Measurements from ENCODE around the gene MYO9A.
"Not testable (repeated sequence)": the region's sequence is repeated elsewhere in the genome, so short reads cannot be mapped to it uniquely, and the experiment has no call there.

MYO9A gene

GRCh38 chr15:72086010-72086697 is 31.8 kb downstream of the MYO9A start:
- H3K4me1 Mint-ChIP-seq: no peaks in the 10 kb centered on the region
- H3K36me3 Mint-ChIP-seq: peaks cover 42% of the 10 kb centered on the region
- ATAC-seq: no peak
- no peak overlapping the region for H3K4me3 Mint-ChIP-seq
- peaks cover 13% of the 10 kb centered on the region for H3K9me3 Mint-ChIP-seq
- H3K27ac Mint-ChIP-seq: no peak overlapping the region
- no peaks in the 10 kb centered on the region for H3K27me3 Mint-ChIP-seq

DNA sequence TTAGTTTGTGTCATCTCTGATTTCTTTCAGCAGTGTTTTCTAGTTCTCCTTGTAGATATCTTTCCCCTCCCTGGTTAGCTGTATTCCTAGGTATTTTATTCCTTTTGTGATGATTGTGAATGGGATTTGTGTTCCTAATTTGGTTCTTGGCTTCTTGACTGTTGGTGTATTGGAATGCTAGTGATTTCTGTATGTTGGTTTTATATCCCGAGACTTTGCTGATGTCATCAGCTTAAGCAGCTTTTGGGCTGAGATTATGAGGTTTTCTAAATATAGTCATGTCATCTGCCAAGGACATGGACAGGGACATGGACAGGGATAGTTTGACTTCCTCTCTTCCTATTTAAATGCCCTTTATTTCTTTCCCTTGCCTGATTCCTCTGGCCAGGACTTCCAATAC is 35.8 kb downstream of the MYO9A start:
- no peak overlapping the region for H3K4me3 Mint-ChIP-seq
- peaks cover 13% of the 10 kb centered on the region for H3K9me3 Mint-ChIP-seq
- H3K27me3 Mint-ChIP-seq: no peaks in the 10 kb centered on the region
- H3K4me1 Mint-ChIP-seq: peaks cover 17% of the 10 kb centered on the region
- no peak overlapping the region for H3K27ac Mint-ChIP-seq
- peaks cover 21% of the 10 kb centered on the region for H3K36me3 Mint-ChIP-seq
- no peak for ATAC-seq

GRCh38 chr15:72078887-72079286 is 39.1 kb downstream of the MYO9A start:
- ATAC-seq: peak; percentile 73
- Mint-ChIP-seq H3K4me1 (peaks cover 34% of the 10 kb centered on the region), H3K27me3 (no peaks in the 10 kb centered on the region), H3K27ac (no peak overlapping the region), H3K4me3 (no peak overlapping the region), H3K9me3 (peaks cover 8% of the 10 kb centered on the region), H3K36me3 (peaks cover 7% of the 10 kb centered on the region)

DNA sequence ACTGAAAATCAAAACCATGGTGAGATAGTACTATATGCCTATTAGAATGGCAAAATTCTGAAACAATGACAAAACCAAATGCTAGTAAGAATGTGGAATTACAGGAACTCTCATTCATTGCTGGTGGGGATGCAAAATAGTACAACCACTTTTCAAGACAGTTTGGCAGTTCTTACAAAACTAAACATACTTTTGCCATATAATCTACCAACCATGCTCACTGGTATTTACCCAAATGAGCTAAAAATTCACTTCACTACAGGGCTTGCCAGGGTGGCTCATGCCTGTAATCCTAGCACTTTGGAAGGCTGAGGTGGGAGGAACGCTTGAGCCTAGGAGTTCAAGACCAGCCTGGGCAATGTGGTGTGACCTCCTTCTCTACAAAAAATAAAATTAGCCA is 40.0 kb downstream of the MYO9A start:
- Mint-ChIP-seq H3K27me3 (no peaks in the 10 kb centered on the region), H3K27ac (no peak overlapping the region), H3K4me1 (peaks cover 41% of the 10 kb centered on the region), H3K36me3 (no peaks in the 10 kb centered on the region), H3K4me3 (no peak overlapping the region), H3K9me3 (peaks cover 2% of the 10 kb centered on the region)
- ATAC-seq: no peak

GRCh38 chr15:72074335-72075060 is 43.5 kb downstream of the MYO9A start:
- peaks cover 58% of the 10 kb centered on the region for H3K4me1 Mint-ChIP-seq
- no peak overlapping the region for H3K27ac Mint-ChIP-seq
- no peaks in the 10 kb centered on the region for H3K27me3 Mint-ChIP-seq
- no peak for ATAC-seq
- no peaks in the 10 kb centered on the region for H3K36me3 Mint-ChIP-seq
- H3K9me3 Mint-ChIP-seq: no peaks in the 10 kb centered on the region
- no peak overlapping the region for H3K4me3 Mint-ChIP-seq

DNA sequence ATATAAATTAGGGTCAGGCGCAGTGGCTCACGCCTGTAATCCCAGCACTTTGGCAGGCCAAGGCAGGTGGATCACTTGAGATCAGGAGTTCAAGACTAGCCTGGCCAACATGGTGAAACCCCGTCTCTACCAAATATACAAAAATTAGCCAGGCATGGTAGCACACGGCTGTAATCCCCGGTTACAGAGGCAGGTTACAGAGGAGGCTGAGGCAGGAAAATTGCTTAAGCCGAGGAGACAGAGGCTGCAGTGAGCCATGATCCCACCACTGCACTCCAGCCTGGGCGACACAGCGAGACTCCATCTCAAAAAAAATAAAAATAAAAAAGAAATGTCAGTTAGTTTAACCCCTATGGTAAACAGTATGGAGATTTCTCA is 46.5 kb downstream of the MYO9A start:
- H3K36me3 Mint-ChIP-seq, H3K27ac Mint-ChIP-seq, H3K27me3 Mint-ChIP-seq, H3K9me3 Mint-ChIP-seq, ATAC-seq: not testable (repeated sequence)
- peak overlapping the region; percentile 21 for H3K4me3 Mint-ChIP-seq
- H3K4me1 Mint-ChIP-seq: peaks cover 34% of the 10 kb centered on the region

DNA sequence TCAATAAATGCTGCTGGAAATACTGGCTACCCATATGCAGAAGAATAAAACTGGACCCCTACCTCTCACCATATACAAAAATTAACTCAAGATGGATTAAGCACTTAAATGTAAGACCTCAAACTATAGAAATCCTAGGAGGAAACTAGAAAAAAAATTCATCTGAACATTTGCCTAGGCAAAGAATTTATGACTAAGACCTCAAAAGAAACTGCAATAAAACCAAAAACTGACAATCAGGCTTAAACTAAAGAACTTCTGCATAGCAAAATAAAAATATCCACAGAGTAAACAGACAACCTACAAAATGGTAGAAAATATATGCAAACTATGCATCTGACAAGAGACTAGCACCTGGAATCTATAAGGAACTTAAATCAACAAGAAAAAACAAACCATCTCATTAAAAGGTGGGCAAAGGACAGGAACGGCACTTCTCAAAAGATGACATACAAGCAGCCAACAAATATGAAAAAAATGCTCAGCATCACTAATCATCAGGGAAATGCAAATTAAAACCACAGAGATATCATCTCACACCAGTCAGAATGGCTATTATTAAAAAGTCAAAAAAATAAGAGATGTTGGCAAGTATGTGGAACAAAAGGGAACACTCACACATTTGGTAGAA is 47.0 kb downstream of the MYO9A start:
- no peaks in the 10 kb centered on the region for H3K27me3 Mint-ChIP-seq
- H3K4me3 Mint-ChIP-seq: no peak overlapping the region
- no peaks in the 10 kb centered on the region for H3K9me3 Mint-ChIP-seq
- no peak for ATAC-seq
- peaks cover 32% of the 10 kb centered on the region for H3K4me1 Mint-ChIP-seq
- peak overlapping the region; percentile 5 for H3K27ac Mint-ChIP-seq
- H3K36me3 Mint-ChIP-seq: no peaks in the 10 kb centered on the region

GRCh38 chr15:72068856-72069255 is 49.1 kb downstream of the MYO9A start:
- no peaks in the 10 kb centered on the region for H3K36me3 Mint-ChIP-seq
- no peak overlapping the region for H3K4me3 Mint-ChIP-seq
- no peak for ATAC-seq
- no peak overlapping the region for H3K27ac Mint-ChIP-seq
- H3K27me3 Mint-ChIP-seq: no peaks in the 10 kb centered on the region
- no peaks in the 10 kb centered on the region for H3K9me3 Mint-ChIP-seq
- H3K4me1 Mint-ChIP-seq: peaks cover 26% of the 10 kb centered on the region

DNA sequence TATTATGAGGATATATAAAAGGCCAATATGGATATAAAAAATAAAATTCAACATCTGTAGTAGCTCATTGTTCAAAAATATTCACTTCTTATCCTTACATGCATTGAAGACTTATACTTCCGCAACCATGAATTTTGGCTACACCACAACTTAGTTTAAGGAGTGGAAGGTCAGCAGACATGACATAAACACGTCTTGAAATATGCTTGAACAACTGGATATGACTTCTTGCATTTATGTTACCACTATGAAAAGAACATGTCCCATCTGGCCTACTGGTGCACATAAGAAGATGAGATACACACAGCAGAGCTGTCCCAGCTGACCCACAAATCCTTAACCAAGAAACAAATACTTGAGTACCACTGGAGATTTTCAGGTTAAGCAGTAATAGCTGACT is 52.1 kb downstream of the MYO9A start:
- Mint-ChIP-seq H3K36me3 (peaks cover 19% of the 10 kb centered on the region), H3K27me3 (no peaks in the 10 kb centered on the region), H3K27ac (no peak overlapping the region), H3K4me1 (peaks cover 29% of the 10 kb centered on the region), H3K4me3 (no peak overlapping the region), H3K9me3 (no peaks in the 10 kb centered on the region)
- no peak for ATAC-seq

DNA sequence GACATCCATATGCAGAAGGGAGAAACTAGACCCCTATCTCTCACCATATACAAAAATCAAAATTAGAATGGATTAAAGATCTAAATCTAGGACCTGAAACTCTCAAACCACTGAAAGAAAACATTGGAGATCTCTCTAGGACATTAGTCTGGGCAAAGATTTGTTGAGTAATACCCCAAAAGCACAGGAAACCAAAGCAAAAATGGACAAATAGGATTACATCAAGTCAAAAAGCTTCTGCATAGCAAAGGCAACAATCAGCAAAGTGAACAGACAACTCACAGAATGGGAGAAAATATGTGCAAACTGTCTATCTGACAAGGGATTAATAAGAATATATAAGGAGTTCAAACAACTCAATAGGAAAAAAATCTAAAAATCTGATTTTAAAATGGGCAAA is 54.8 kb downstream of the MYO9A start:
- ATAC-seq: no peak
- Mint-ChIP-seq H3K27me3 (no peaks in the 10 kb centered on the region), H3K4me3 (no peak overlapping the region), H3K4me1 (peaks cover 26% of the 10 kb centered on the region), H3K27ac (no peak overlapping the region), H3K9me3 (no peaks in the 10 kb centered on the region), H3K36me3 (peaks cover 22% of the 10 kb centered on the region)

- no peak for ATAC-seq
- Mint-ChIP-seq H3K27ac (no peak overlapping the region), H3K4me1 (peaks cover 29% of the 10 kb centered on the region), H3K27me3 (no peaks in the 10 kb centered on the region), H3K36me3 (peaks cover 22% of the 10 kb centered on the region), H3K4me3 (no peak overlapping the region), H3K9me3 (no peaks in the 10 kb centered on the region)
Observed at GRCh38 chr15:72062319-72062718, 55.6 kb downstream of the MYO9A start.

GRCh38 chr15:72060687-72061250 is 57.2 kb downstream of the MYO9A start:
- no peaks in the 10 kb centered on the region for H3K9me3 Mint-ChIP-seq
- no peak for ATAC-seq
- H3K4me1 Mint-ChIP-seq: peaks cover 30% of the 10 kb centered on the region
- no peaks in the 10 kb centered on the region for H3K27me3 Mint-ChIP-seq
- no peak overlapping the region for H3K4me3 Mint-ChIP-seq
- no peak overlapping the region for H3K27ac Mint-ChIP-seq
- peaks cover 22% of the 10 kb centered on the region for H3K36me3 Mint-ChIP-seq

DNA sequence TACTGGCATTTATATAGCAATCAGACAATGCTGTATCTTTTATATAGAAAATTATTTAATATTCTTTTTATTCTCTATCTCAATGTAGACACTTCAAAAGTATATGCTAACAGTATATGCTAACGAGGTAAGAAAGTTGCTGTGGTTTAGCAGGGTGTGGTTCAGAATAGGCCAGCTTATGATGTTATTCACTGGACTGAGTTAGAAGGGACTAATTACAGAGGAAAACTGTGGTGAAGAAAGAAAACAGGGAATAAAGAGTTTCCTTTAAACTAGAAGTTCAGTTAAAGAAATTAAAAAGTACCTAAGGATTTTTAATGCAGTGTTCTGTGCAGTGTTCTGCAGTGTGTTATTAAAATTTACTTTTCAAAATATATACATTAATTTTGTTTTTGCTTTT is 59.4 kb downstream of the MYO9A start:
- Mint-ChIP-seq H3K4me1 (peaks cover 36% of the 10 kb centered on the region), H3K4me3 (no peak overlapping the region), H3K36me3 (peaks cover 32% of the 10 kb centered on the region), H3K27me3 (no peaks in the 10 kb centered on the region), H3K9me3 (no peaks in the 10 kb centered on the region), H3K27ac (no peak overlapping the region)
- no peak for ATAC-seq

- Mint-ChIP-seq H3K27ac (no peak overlapping the region), H3K36me3 (peaks cover 35% of the 10 kb centered on the region), H3K4me1 (peaks cover 30% of the 10 kb centered on the region), H3K4me3 (no peak overlapping the region), H3K27me3 (no peaks in the 10 kb centered on the region), H3K9me3 (no peaks in the 10 kb centered on the region)
- no peak for ATAC-seq
Observed at GRCh38 chr15:72057548-72058091, 60.3 kb downstream of the MYO9A start.

GRCh38 chr15:72056217-72056616 is 61.7 kb downstream of the MYO9A start:
- H3K4me1 Mint-ChIP-seq: peaks cover 22% of the 10 kb centered on the region
- not testable (repeated sequence) for H3K27me3 Mint-ChIP-seq

More at GRCh38 chr15:72056217-72056616, 61.7 kb downstream of the MYO9A start:
- peaks cover 22% of the 10 kb centered on the region for H3K36me3 Mint-ChIP-seq
- H3K4me3 Mint-ChIP-seq, H3K27ac Mint-ChIP-seq, ATAC-seq, H3K9me3 Mint-ChIP-seq: not testable (repeated sequence)
